SK-N-SH (cell line): Measurements from ENCODE around the gene RBMS1. TPM values are rescaled to one million over a fixed set of nuclear protein-coding genes. Genes with fewer than 3 reads are reported as not detected.

Source experiments
- CTCF ChIA-PET: fragments of 300-600, 350-600 bp; formaldehyde crosslinking; extraction: SDS; loops from one replicate; lab custom pipeline; 2021; lab: Yijun Ruan, JAX
- POLR2A ChIA-PET: fragments of 350-600 bp; sonication (Branson Sonifier 250); formaldehyde crosslinking; extraction: SDS; loops from one replicate; lab custom pipeline; 2020; ENCODE audit warnings: antibody characterized with exemption, inconsistent platforms; lab: Yijun Ruan, JAX
- DNase-seq: peaks from one replicate; pipeline ENCODE4 v3.0.0; 2012
- H2AFZ ChIP-seq: fragments of 200-600 bp; sonication (generic); 2 replicates; pipeline ENCODE4 v1.8.1; 2016; ENCODE audit warnings: antibody characterized with exemption, mild to moderate bottlenecking, low read depth
- H3F3A ChIP-seq: fragments of 200-600 bp; sonication (generic); replicated peaks from 2 replicates; pipeline ENCODE3; 2016; ENCODE audit warnings: antibody characterized with exemption, mild to moderate bottlenecking; ENCODE audit not compliant: insufficient read depth
- H3K27ac ChIP-seq, 2 experiments: fragments of 200-500 bp in 1 of 2; fragments of 200-600 bp in 1 of 2; sonication (Bioruptor generic) in 1 of 2; sonication (generic), shearing (Covaris generic) in 1 of 2; 2 replicates each; pipeline versions ENCODE4 v1.5.1 to v1.6.1; 2014 to 2016; ENCODE audit warnings: low read depth in 2 of 2, inconsistent platforms in 1 of 2, low read length in 1 of 2, mild to moderate bottlenecking in 1 of 2, mixed read lengths in 1 of 2
- H3K27me3 ChIP-seq: fragments of 200-600 bp; sonication (generic), shearing (Covaris generic); 2 replicates; pipeline ENCODE4 v1.6.1; 2016; ENCODE audit warnings: mixed run types; ENCODE audit not compliant: insufficient read depth
- H3K36me3 ChIP-seq, 2 experiments: fragments of 200-500 bp in 1 of 2; fragments of 200-600 bp in 1 of 2; sonication (Bioruptor generic) in 1 of 2; sonication (generic) in 1 of 2; replicated peaks in 1 of 2; 2 replicates each; pipeline versions ENCODE3 to v1.5.1; 2014 to 2016; ENCODE audit warnings: low read length in 1 of 2, mild to moderate bottlenecking in 1 of 2; ENCODE audit not compliant: insufficient read depth in 2 of 2, control insufficient read depth in 1 of 2
- H3K4me1 ChIP-seq, 2 experiments: fragments of 200-500 bp in 1 of 2; fragments of 200-600 bp in 1 of 2; sonication (Bioruptor generic) in 1 of 2; sonication (generic), shearing (Covaris generic) in 1 of 2; 2 replicates each; pipeline versions ENCODE4 v1.5.1 to v1.6.1; 2014 to 2016; ENCODE audit warnings: low read depth in 1 of 2, low read length in 1 of 2, mixed run types in 1 of 2; ENCODE audit not compliant: insufficient read depth in 2 of 2, control insufficient read depth in 1 of 2
- H3K4me2 ChIP-seq: fragments of 200-600 bp; sonication (generic), shearing (Covaris generic); 2 replicates; pipeline ENCODE4 v1.6.1; 2017; ENCODE audit warnings: mixed run types
- H3K4me3 ChIP-seq, 2 experiments: fragments of 200-500 bp in 1 of 2; fragments of 200-600 bp in 1 of 2; sonication (Bioruptor generic) in 1 of 2; sonication (generic), shearing (Covaris generic) in 1 of 2; 2 replicates each; pipeline versions ENCODE4 v1.5.1 to v1.8.1; 2014 to 2016; ENCODE audit warnings: low read depth in 2 of 2, inconsistent platforms in 1 of 2, low read length in 1 of 2, mild to moderate bottlenecking in 1 of 2, mixed read lengths in 1 of 2, moderate library complexity in 1 of 2
- H3K79me2 ChIP-seq: fragments of 200-600 bp; sonication (generic); 2 replicates; pipeline ENCODE4 v1.8.1; 2017; ENCODE audit warnings: mild to moderate bottlenecking; ENCODE audit not compliant: insufficient read depth
- H3K9ac ChIP-seq: fragments of 200-600 bp; sonication (generic); 2 replicates; pipeline ENCODE4 v1.6.1; 2017; ENCODE audit warnings: mixed run types
- H3K9me2 ChIP-seq: fragments of 200-600 bp; sonication (generic); 2 replicates; pipeline ENCODE4 v1.6.1; 2017; ENCODE audit warnings: mixed run types
- H3K9me3 ChIP-seq: fragments of 200-600 bp; sonication (generic); 2 replicates; pipeline ENCODE4 v1.6.1; 2017; ENCODE audit warnings: mixed run types, mild to moderate bottlenecking, moderate library complexity
- H4K20me1 ChIP-seq: fragments of 200-600 bp; sonication (generic); 2 replicates; pipeline ENCODE4 v1.6.1; 2017; ENCODE audit warnings: mild to moderate bottlenecking, mixed run types; ENCODE audit not compliant: insufficient read depth
- CHD2 ChIP-seq: fragments of 150-350 bp; IDR thresholded peaks from 2 replicates; pipeline ENCODE4 v1.6.1; 2018; ENCODE audit warnings: low read length; ENCODE audit not compliant: partially characterized antibody
- ELF1 ChIP-seq: IDR thresholded peaks from 2 replicates; pipeline ENCODE4 v1.4.0; 2012
- EP300 ChIP-seq, 2 experiments: IDR thresholded peaks; 2 replicates each; pipeline versions ENCODE4 v1.4.0 to v1.6.1; 2012; ENCODE audit warnings: borderline replicate concordance in 1 of 2, low read depth in 1 of 2, low read length in 1 of 2
- FOXJ3 ChIP-seq: sonication (generic); formaldehyde crosslinking; IDR thresholded peaks from 2 replicates; pipeline ENCODE4 v1.5.1; 2020; ENCODE audit warnings: mild to moderate bottlenecking, missing genetic modification reagents
- GABPA ChIP-seq: IDR thresholded peaks from 2 replicates; pipeline ENCODE4 v1.4.0; 2012; ENCODE audit warnings: low read depth, mild to moderate bottlenecking
- MXI1 ChIP-seq: IDR thresholded peaks from 2 replicates; pipeline ENCODE4 v1.6.1; 2012; ENCODE audit warnings: mild to moderate bottlenecking, low read depth, low read length, improper control_type of control experiment
- NRF1 ChIP-seq: IDR thresholded peaks from 2 replicates; pipeline ENCODE4 v1.6.1; 2012; ENCODE audit warnings: low read depth, mild to moderate bottlenecking, low read length
- TCF12 ChIP-seq: IDR thresholded peaks from 2 replicates; pipeline ENCODE4 v1.4.0; 2012
- TEAD4 ChIP-seq: IDR thresholded peaks from 2 replicates; pipeline ENCODE4 v1.4.0; 2012; ENCODE audit warnings: mild to moderate bottlenecking, borderline replicate concordance; ENCODE audit not compliant: insufficient read depth
- YY1 ChIP-seq: IDR thresholded peaks from 2 replicates; pipeline ENCODE4 v1.4.0; 2012; ENCODE audit warnings: low read depth, mild to moderate bottlenecking
- WGBS: methylation state at CpG from one replicate; pipeline ENCODE4 v1.1.6; 2017; ENCODE audit warnings: low lambda C conversion rate; 5-methylcytosine and 5-hydroxymethylcytosine counted together
- polyA plus RNA-seq, 3 experiments: library from polyadenylated mRNA; depleted of rRNA; stranded (reverse); fragments of >200 nt; gene quantifications; 2 replicates each; pipeline ENCODE4 v1.2.3, GENCODE V29; 2012
- TF ChIP-seq, protein P1 (sequence below): IDR thresholded peaks from 2 replicates; pipeline ENCODE4 v1.4.0; 2012; ENCODE audit warnings: low read depth, borderline replicate concordance
- TF ChIP-seq, protein P2 (sequence below): IDR thresholded peaks from 2 replicates; pipeline ENCODE4 v1.4.0; 2012; ENCODE audit warnings: low read depth, borderline replicate concordance

The RBMS1 gene
- polyA plus RNA-seq, 1 of the 3 experiments (the other 2 are of a cell fraction), result 56.5 TPM

DNA sequence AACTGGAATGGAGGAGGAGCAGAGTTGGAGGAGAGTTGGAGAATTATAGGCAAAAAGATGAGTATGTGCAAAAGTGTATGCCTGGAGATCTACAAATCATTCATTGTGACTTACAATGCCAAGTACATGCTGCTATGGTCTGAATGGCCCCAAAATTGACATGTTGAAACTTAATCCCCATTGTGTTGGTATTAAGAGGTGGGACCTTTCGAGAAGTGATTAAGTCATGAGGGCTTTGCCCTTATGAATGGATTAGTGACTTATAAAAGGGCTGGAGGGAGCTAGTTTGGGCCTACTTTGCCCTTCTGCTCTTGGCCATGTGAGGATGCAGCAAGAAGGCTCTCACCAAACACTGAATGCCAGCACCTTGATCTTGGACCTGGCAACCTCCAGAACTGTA lies 6.3 kb upstream of the RBMS1 start:
- DNase-seq, result no peak
- Histone ChIP-seq H3K9ac (no peak overlapping the region), H3K9me3 (no peaks in the 10 kb centered on the region), H3K4me2 (no peak overlapping the region), H4K20me1 (no peaks in the 10 kb centered on the region), H3K4me1 (no peaks in the 10 kb centered on the region; a peak in 1 of 4 replicates), H3K27me3 (no peaks in the 10 kb centered on the region), H2AFZ (no peak overlapping the region), H3K36me3 (no peaks in the 10 kb centered on the region), H3K27ac (no peak overlapping the region), H3K4me3 (no peak overlapping the region), H3F3A (peaks cover 7% of the 10 kb centered on the region), H3K79me2 (no peaks in the 10 kb centered on the region), H3K9me2 (no peaks in the 10 kb centered on the region)
- ChIA-PET CTCF (no interaction called here), POLR2A (no interaction called here)
- no peak for TF ChIP-seq NRF1
- TF ChIP-seq TEAD4, result no peak
- no peak for TF ChIP-seq ELF1
- 57% methylated on average over 1 of the region's 1 CpG for WGBS

DNA sequence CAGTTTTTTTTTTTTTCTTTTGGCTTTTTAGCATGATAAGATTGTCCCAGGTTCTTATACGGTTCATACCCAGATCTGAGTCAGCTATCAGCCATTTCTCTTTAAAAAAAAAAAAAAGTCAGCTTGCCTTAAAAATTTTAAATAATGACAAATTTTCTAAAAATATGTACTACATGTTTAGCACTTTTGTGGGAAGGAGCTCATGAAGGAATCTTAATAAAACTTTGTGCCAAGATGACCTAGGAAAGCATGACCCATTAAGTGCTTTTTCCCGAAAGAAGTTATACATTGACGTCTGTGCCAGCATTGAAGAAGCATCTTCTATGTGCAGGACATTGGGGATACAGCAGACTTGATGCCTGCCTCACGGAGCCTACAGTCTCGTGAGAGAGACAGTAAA lies 4.5 kb upstream of the RBMS1 start:
- no peaks in the 10 kb centered on the region for H4K20me1 ChIP-seq
- H3K27ac ChIP-seq, result no peak overlapping the region
- H3K9ac ChIP-seq, result no peak overlapping the region
- H3K36me3 ChIP-seq, result no peaks in the 10 kb centered on the region
- no peaks in the 10 kb centered on the region for H3K9me3 ChIP-seq
- TF ChIP-seq NRF1 (no peak), EP300 (IDR thresholded peaks at IDR 0.05; ENCODE audit: borderline replicate concordance in 1 of 2, low read depth in 1 of 2, low read length in 1 of 2) (no peak), TCF12 (no peak), ELF1 (no peak), MXI1 (no peak), YY1 (no peak), FOXJ3 (CRISPR knock-in tag) (no peak), GABPA (no peak), CHD2 (no peak)
- TF ChIP-seq, protein P1, sequence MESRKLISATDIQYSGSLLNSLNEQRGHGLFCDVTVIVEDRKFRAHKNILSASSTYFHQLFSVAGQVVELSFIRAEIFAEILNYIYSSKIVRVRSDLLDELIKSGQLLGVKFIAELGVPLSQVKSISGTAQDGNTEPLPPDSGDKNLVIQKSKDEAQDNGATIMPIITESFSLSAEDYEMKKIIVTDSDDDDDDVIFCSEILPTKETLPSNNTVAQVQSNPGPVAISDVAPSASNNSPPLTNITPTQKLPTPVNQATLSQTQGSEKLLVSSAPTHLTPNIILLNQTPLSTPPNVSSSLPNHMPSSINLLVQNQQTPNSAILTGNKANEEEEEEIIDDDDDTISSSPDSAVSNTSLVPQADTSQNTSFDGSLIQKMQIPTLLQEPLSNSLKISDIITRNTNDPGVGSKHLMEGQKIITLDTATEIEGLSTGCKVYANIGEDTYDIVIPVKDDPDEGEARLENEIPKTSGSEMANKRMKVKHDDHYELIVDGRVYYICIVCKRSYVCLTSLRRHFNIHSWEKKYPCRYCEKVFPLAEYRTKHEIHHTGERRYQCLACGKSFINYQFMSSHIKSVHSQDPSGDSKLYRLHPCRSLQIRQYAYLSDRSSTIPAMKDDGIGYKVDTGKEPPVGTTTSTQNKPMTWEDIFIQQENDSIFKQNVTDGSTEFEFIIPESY, result no peak
- TF ChIP-seq, protein P2, sequence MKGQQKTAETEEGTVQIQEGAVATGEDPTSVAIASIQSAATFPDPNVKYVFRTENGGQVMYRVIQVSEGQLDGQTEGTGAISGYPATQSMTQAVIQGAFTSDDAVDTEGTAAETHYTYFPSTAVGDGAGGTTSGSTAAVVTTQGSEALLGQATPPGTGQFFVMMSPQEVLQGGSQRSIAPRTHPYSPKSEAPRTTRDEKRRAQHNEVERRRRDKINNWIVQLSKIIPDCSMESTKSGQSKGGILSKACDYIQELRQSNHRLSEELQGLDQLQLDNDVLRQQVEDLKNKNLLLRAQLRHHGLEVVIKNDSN, result no peak
- TF ChIP-seq, all 33 proteins: peak for 0
- H3K9me2 ChIP-seq, result no peaks in the 10 kb centered on the region
- H3K27me3 ChIP-seq, result no peaks in the 10 kb centered on the region
- no peak overlapping the region for H3K4me2 ChIP-seq
- CTCF ChIA-PET, result no interaction called here
- no peak for DNase-seq
- H3K79me2 ChIP-seq, result peaks cover 2% of the 10 kb centered on the region; the same call in 1 of the 2 replicates
- H3K4me1 ChIP-seq, result peaks cover 0 to 6% of the 10 kb centered on the region in 2 experiments; a peak in 2 of 4 replicates
- WGBS, result 89% methylated on average over 5 of the region's 5 CpGs
- H3F3A ChIP-seq, result peaks cover 7% of the 10 kb centered on the region
- no peak overlapping the region for H3K4me3 ChIP-seq
- POLR2A ChIA-PET, result no interaction called here
- no peak overlapping the region for H2AFZ ChIP-seq
